Measurements from ENCODE around the gene S100A14.
"Not testable (repeated sequence)": the region's sequence is repeated elsewhere in the genome, so short reads cannot be mapped to it uniquely, and the experiment has no call there.

DNA sequence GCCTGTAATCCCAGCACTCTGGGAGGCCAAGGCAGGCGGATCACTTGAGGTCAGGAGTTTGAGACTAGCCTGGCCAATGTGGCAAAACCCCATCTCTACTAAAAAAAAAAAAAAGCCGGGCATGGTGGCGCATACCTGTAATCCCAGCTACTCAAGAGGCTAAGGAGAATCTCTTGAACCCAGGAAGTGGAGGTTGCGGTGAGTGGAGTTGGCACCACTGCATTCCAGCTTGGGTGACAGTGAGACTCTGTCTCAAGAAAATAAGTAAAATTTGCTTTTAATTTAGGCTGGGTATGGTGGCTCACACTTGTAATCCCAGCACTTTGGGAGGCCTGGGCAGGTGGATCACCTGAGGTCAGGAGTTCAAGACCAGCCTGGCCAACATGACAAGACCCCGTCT lies 24.1 kb upstream of the S100A14 start:
- TF ChIP-seq POLR2AphosphoS5 (IDR thresholded peaks at IDR 0.05): not testable (repeated sequence)
- TF ChIP-seq, protein P1, sequence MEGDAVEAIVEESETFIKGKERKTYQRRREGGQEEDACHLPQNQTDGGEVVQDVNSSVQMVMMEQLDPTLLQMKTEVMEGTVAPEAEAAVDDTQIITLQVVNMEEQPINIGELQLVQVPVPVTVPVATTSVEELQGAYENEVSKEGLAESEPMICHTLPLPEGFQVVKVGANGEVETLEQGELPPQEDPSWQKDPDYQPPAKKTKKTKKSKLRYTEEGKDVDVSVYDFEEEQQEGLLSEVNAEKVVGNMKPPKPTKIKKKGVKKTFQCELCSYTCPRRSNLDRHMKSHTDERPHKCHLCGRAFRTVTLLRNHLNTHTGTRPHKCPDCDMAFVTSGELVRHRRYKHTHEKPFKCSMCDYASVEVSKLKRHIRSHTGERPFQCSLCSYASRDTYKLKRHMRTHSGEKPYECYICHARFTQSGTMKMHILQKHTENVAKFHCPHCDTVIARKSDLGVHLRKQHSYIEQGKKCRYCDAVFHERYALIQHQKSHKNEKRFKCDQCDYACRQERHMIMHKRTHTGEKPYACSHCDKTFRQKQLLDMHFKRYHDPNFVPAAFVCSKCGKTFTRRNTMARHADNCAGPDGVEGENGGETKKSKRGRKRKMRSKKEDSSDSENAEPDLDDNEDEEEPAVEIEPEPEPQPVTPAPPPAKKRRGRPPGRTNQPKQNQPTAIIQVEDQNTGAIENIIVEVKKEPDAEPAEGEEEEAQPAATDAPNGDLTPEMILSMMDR (IDR thresholded peaks at IDR 0.05): not testable (repeated sequence)

All from upper lobe of left lung (tissue), 4 donors.